GM21360 (cell line): ENCODE measurements around the gene VAT1L.
"Not testable (repeated sequence)": the region's sequence is repeated elsewhere in the genome, so short reads cannot be mapped to it uniquely, and the experiment has no call there.

ENCODE experiments used
- ATAC-seq: cut with Tn5 transposase; IDR thresholded peaks from one replicate; pipeline ENCODE4 v1.9.1; 2021; ENCODE audit warnings: mild to moderate bottlenecking, moderate library complexity; ENCODE audit not compliant: unreplicated experiment

The VAT1L gene

DNA sequence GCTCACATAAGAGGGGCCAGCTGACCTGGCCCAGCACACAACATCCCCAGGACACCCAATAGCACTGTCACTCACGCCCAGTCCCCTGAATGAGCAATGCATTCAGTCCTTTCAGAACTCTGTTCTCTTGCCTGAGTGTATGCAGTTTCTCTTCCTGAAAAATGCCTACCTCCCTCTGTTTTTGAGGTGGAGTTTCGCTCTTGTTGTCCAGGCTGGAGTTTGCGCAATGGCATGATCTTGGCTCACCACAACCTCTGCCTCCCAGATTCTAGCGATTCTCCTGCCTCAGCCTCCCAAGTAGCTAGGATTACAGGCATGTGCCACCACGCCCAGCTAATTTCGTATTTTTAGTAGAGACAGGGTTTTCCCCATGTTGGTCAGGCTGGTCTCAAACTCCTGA, 159.2 kb downstream of the VAT1L start:
- not testable (repeated sequence) for ATAC-seq

DNA sequence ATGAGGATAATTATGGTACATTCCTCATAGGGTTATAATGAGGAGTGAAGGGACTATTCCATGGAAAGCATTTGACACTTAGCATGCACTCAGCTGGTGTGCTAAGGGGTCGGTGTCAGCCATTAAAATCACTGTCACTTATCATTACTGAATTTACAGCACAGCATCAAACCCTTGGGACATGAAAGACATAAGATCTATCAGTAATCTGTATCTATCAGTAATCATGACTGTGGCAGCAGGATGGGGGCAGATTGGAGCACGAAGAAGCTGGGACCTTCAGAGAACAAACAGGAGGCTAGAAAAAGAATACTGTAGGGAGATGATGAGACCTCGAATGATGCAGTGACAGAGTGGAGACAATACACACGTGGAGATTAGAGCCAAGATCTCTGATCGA, 160.5 kb downstream of the VAT1L start:
- no peak for ATAC-seq

DNA sequence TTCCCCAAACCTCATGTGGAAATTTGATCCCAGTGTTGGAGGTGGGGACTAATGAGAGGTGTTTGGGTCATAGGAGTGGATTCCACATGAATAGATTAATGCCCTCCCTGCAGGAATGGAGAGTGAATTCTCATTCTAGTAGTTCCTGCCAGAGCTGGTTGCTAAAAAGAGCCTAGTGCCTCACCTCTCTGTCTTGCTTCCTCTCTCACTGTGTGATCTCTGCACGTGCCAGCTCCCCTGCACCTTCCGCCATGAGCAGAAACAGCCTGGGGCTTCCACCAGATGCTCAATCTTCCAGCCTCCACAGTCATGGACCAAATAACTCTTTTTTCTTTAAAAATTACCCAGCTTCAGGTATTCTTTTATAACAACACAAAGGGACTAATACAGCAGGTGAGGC, 161.1 kb downstream of the VAT1L start:
- no peak for ATAC-seq

GRCh38 chr16:77951788-77952187, 163.4 kb downstream of the VAT1L start:
- ATAC-seq: no peak

- ATAC-seq: no peak
These were observed 166.8 kb downstream of the VAT1L start for GRCh38 chr16:77955127-77955526.

DNA sequence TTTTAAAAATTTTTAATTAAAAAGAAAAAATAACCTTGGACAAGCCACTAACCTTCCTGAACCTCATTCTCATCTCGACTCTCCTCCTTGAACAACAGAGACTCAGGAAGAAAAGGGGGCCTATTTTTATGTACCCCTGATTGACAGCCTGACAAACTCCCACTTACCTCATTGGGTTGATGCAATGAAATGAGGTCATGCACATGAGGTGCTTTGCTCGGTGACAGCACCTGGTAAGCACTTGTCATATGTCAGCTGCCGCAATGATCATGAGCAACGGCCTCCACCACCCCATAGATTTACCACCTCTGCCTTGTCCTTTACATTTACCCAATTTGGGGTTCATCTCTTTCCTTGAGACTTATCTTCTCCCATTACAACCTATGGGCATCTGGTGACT, 167.9 kb downstream of the VAT1L start:
- ATAC-seq: no peak

- no peak for ATAC-seq
These were observed 172.4 kb downstream of the VAT1L start for GRCh38 chr16:77960766-77961165.

- ATAC-seq: no peak
These were observed 173.4 kb downstream of the VAT1L start for GRCh38 chr16:77961814-77962213.

- no peak for ATAC-seq
These were observed 174.3 kb downstream of the VAT1L start for GRCh38 chr16:77962689-77963088.

DNA sequence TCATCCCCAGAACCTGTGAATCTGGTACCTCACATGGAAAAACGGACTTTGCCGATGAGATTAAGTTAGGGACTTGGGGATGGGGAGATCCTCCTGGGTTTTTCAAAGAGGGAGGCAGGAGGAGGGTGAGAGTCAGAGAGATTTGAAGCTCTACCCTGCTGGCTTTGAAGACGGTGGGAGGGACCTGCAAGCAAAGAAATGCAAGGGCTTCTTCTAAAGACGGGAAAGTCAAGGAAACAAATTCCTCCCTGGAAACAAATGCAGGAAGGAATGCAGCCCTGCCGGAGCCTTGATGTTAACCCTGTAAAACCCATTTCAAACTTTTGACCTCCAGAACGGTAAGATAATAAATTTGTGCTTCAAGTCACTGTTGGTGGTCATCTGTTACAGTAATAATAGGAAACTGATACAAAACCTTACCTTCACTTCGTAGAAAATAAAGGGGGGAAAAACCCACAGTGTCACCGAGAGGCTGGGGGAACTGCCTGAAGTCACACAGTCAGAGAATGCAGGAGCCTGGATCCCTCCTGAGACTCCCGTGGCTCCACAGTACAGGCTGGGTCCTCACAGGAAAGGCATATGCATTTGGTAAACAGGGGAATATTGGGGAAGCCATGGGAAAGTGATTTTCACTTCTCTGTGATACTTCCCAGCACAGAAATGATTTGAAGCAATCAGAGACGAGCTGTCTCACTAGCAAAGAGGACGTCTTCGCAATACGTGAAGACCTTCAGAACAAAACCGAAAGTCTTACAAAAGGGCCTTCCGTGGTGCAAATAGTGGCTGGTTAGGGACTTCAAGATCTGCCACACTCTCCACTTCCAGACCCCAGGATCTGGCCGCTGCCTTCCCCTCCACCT, 175.1 kb downstream of the VAT1L start:
- ATAC-seq: no peak

GRCh38 chr16:77965346-77965745, 177.0 kb downstream of the VAT1L start:
- ATAC-seq: no peak

DNA sequence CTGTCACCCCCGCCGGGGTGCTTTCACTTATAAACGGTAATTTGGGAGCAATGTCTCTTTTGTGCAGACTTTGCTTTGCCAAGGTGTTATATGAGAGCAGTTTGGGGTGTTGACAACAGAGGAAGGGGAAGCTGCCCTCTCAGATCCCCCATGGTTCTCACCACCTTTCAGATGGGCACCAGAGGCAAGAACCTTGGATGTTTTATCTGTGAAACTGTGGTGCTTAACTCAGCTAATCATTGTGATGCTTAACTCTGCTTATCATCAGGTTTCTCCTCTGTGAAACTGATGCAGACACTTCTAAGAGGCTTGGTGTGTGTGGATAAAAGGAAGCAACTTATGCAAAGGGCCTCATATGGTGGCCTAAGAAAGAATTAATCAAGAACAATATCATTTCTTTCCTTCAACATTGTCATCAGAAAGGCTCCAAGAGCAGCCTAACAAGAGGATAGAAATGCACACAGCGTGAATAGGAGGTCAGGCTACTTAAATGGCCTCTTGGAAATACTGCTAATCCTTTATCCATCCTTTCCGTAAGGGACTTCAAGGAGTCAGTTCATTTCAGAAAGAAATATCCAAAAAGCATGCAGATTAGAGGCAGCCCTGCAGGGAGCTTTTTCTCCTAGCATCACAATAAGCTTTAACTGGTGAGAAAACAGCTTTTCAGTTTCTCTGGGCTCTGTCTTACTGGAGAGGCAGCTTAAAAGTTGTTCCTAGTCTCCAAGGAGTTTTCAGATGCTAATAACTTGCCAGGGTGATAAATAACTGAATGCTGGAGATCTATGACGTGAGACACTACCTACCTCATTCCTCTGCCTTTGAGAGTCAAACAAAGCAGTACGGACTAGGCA, 178.9 kb downstream of the VAT1L start:
- ATAC-seq: no peak

- ATAC-seq: no peak
These were observed 181.5 kb downstream of the VAT1L start for GRCh38 chr16:77969861-77970260.

DNA sequence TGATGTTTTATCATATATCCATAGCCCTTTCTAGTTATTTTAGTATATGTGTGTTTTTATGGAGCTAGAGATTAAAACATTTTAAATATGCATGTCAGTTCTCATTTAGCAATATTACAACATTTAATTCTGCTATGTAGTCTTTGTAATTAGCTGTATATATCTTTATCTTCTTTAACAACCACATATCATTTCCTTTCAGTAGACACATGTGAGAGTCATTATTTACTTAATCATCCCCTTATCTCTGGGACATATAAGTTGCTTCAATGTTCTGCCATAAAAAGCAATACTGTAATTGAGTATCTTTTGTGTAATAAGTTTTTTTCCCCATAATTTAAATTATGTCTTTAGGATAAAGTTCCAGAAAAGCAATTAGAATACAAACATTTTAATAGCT, 182.0 kb downstream of the VAT1L start:
- no peak for ATAC-seq

DNA sequence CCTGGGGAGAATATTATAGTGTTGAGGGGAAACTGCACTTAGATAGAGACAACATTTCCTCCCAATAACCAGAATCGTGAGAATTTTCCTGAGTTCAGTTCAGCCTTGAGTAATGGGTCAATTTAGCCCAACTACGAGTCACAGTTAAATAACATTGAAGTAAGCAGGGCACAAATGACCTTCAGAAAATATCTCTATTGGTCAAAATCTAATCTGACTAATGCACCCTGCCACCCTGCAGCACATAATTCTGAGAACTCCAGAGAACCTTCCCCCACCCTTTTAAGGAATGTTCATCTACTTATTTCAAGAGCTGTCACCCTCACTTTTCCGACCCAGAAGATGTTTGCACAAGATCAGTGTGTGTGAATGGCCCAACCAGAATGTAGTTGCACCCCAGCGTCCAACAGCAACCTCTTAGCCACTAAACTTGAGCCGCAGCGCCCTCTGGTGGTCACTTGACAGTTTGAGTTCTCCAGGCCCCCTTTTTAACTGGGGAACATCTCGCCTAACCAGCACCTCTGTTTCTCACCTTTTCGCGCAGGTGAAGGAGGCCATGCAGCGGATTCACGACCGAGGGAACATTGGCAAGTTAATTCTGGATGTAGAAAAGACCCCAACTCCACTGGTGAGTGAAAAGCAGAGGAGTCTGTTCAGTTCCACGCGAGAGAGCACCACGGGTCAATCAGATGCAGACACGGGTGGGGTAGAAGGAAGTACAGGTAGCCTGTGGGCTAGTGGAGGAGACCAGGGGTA, 183.1 kb downstream of the VAT1L start:
- ATAC-seq: peak; percentile 84

DNA sequence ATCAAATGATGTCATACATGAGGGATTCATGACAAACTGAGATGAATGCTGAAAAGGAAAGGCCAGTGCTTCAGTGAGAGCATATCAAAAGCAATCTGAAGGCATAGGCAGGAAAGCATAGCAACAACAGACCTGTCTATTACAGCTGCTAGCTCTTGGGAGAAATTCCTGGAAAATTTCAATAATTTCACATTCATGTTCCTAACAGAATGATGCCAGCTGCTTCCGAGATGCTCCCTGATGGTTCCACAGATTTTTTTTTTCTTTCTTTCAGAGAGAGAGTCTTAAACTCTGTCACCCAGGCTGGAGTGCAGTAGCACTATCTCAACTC, 183.7 kb downstream of the VAT1L start:
- no peak for ATAC-seq

GRCh38 chr16:77974883-77975282, 186.5 kb downstream of the VAT1L start:
- no peak for ATAC-seq

DNA sequence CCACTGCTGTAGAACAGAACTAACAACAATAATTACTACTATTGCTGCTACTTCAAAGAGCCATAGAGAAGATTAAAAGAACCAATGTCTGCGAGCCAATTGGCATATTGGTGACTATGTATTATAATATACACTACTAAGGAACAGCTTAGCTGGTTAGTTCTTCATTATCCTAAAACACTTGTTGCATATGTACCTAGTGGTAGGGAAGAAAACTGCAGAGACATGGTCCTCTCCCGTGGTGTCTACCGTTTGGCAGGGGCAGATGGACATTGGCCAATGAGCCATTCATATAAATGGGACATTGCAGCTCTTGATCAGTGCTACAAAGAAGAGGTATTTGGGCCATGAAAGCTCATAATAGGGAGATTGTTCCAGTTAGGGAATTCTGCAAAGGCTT, 187.6 kb downstream of the VAT1L start:
- no peak for ATAC-seq

DNA sequence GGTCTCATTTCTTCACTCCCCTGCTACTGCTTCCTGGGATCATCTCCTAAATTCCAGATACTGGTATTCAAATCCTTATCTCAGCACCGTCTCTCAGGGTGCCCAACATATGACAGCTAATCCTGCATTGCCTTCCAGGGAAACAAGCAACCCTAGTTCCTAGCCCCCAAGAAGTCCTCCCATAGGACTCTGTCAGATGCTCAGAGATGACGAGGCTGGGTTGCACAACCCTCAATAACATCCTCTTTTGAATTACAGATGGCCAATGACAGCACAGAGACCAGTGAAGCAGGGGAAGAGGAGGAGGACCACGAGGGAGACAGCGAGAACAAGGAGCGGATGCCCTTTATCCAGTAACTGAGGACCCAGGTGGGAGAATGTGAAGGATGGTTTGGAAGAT, 189.0 kb downstream of the VAT1L start:
- ATAC-seq: no peak

DNA sequence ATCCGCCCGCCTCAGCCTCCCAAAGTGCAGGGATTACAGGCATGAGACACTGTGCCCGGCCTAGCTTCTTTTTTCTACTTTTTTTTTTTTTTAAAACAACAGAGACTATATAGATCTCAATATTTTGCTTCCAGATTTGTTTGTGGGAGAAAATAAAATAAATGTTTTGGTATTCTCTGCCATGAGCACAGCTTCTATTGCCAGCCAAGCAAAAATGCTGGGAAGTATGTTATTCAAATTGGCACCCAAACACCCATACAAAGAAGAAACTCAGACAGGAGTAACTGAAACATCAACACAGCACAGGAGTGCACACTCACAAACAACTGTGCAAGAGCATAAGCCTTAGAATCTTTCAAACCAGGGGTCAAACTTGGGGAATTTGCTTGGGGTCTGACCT, 196.7 kb downstream of the VAT1L start:
- no peak for ATAC-seq

DNA sequence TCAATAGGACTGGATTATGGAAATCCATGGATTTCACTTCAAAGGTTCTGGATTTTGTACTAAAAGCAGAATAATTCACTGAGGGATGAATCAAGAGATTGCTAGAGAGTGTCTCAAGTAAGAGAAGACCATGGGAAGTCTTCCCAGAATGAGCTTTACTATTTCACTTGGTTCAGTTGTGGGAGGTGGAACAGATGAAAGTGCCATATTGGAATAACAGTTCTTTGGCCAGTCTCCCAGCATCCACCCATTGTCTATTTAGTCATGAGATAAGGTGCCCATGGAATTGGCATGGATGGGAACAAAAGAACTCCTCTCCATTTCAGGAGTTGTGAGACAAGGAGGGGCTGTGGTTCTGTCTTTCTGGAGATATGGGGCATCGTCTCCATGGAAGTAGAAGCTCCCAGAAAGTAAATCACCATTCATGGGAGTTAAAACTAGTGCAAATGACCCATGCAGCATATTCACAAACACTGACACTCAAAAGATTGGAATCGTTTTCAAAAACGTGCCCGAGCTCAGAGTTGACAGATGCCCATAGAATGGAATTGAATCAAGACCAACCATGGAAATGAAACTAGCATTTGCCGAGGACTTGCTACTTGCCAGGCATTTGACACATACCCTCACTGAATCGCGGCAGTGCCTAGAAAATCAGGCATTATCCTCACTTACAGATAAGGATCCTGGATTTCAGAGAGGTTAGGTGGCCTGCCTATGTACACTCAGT, 197.8 kb downstream of the VAT1L start:
- no peak for ATAC-seq
